Ascending aorta (tissue), 2 donors: Measurements from ENCODE around the gene TARS1. TPM values are rescaled to one million over a fixed set of nuclear protein-coding genes. Genes with fewer than 3 reads are reported as not detected.

ENCODE experiments used
- DNase-seq, 2 donors: peaks; one replicate each; pipeline ENCODE4 v3.0.0-alpha.2; 2019; ENCODE audit warnings: low spot score in 2 of 2
- H3K27ac ChIP-seq, 2 donors: fragments of 200-600 bp; sonication (generic); one replicate each; pipeline ENCODE4 v1.5.1; 2016 to 2017; ENCODE audit warnings: mild to moderate bottlenecking in 1 of 2
- H3K27me3 ChIP-seq: fragments of 200-600 bp; sonication (generic); one replicate; pipeline ENCODE4 v1.5.1; 2017
- H3K36me3 ChIP-seq, 2 donors: fragments of 200-600 bp; sonication (generic); one replicate each; pipeline ENCODE4 v1.5.1; 2016
- H3K4me1 ChIP-seq, 2 donors: fragments of 200-600 bp; sonication (generic); one replicate each; pipeline ENCODE4 v1.5.1; 2016 to 2017; ENCODE audit warnings: mild to moderate bottlenecking in 1 of 2
- H3K4me3 ChIP-seq, 2 donors: fragments of 200-600 bp; sonication (generic); one replicate each; pipeline ENCODE4 v1.5.1; 2016 to 2017; ENCODE audit warnings: mild to moderate bottlenecking in 1 of 2
- H3K9me3 ChIP-seq, 2 donors: fragments of 200-600 bp; sonication (generic); one replicate each; pipeline ENCODE4 v1.5.1; 2016
- intact Hi-C: fragments of 100-400 bp; cut with DNase I; formaldehyde crosslinking; loops from one replicate; pipeline ENCODE4 v1.15.1; 2023
- total RNA-seq: library from RNA; depleted of rRNA; stranded (reverse); fragments of >200 nt; gene quantifications from one replicate; pipeline ENCODE4 v1.1.0, GENCODE V29; 2016
- TF ChIP-seq, protein P1 (sequence below), 3 experiments: fragments of 200-600 bp in 2 of 3; fragments of 450-650 bp in 1 of 3; sonication (generic) in 2 of 3; IDR thresholded peaks; one replicate each; pipeline ENCODE4 v1.5.1; 2016 to 2019; ENCODE audit warnings: antibody characterized with exemption in 3 of 3, mild to moderate bottlenecking in 1 of 3, moderate library complexity in 1 of 3

The TARS1 gene
- total RNA-seq, 1 donor from 2014 or later, result 60.5 TPM

DNA sequence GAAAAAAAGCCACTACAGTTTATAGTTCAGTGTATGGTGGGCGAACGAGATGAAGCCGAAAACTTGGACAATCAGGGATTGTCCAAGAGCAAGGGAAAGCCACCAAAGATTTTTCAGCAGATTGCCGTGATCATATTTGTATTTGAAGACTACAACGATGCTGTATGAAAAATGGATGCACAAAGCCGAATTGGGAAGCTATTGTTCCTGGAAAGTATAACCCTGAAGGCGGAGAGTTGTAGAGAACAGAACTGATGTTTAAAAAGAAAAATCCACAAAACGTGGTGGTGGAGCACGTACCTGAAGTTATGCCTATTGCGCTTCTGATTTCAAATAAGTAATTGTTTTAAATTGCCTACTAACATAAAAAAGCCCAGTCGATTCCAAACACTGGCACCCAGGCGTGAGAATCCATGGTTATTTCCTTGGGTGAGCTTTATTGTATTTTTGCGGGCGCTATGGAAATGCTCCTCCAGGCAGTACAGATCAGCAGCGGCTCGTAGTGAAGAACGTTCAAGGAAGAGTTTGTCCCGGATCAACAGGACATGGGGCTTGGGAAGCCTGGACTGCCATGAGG is 772 bp upstream of the TARS1 start:
- TF ChIP-seq, protein P1, sequence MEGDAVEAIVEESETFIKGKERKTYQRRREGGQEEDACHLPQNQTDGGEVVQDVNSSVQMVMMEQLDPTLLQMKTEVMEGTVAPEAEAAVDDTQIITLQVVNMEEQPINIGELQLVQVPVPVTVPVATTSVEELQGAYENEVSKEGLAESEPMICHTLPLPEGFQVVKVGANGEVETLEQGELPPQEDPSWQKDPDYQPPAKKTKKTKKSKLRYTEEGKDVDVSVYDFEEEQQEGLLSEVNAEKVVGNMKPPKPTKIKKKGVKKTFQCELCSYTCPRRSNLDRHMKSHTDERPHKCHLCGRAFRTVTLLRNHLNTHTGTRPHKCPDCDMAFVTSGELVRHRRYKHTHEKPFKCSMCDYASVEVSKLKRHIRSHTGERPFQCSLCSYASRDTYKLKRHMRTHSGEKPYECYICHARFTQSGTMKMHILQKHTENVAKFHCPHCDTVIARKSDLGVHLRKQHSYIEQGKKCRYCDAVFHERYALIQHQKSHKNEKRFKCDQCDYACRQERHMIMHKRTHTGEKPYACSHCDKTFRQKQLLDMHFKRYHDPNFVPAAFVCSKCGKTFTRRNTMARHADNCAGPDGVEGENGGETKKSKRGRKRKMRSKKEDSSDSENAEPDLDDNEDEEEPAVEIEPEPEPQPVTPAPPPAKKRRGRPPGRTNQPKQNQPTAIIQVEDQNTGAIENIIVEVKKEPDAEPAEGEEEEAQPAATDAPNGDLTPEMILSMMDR (IDR thresholded peaks at IDR 0.05), result no peak
- Histone ChIP-seq H3K27me3 (no peaks in the 10 kb centered on the region), H3K36me3 (peaks cover under 1 to 4% of the 10 kb centered on the region in 2 donors), H3K9me3 (no peaks in the 10 kb centered on the region), H3K4me1 (peaks cover 7 to 11% of the 10 kb centered on the region in 2 donors), H3K27ac (peak overlapping the region; percentile 91 to 93), H3K4me3 (peak overlapping the region; percentile 69 to 78)
- intact Hi-C loops, result loop anchor here (2.0 to 10.0 kb wide), 8 partner anchors 97 to 1489 kb away; partner anchors contain the start of genes ADAMTS12, AMACR, DNAJC21 and MTMR12
- no peak for DNase-seq

DNA sequence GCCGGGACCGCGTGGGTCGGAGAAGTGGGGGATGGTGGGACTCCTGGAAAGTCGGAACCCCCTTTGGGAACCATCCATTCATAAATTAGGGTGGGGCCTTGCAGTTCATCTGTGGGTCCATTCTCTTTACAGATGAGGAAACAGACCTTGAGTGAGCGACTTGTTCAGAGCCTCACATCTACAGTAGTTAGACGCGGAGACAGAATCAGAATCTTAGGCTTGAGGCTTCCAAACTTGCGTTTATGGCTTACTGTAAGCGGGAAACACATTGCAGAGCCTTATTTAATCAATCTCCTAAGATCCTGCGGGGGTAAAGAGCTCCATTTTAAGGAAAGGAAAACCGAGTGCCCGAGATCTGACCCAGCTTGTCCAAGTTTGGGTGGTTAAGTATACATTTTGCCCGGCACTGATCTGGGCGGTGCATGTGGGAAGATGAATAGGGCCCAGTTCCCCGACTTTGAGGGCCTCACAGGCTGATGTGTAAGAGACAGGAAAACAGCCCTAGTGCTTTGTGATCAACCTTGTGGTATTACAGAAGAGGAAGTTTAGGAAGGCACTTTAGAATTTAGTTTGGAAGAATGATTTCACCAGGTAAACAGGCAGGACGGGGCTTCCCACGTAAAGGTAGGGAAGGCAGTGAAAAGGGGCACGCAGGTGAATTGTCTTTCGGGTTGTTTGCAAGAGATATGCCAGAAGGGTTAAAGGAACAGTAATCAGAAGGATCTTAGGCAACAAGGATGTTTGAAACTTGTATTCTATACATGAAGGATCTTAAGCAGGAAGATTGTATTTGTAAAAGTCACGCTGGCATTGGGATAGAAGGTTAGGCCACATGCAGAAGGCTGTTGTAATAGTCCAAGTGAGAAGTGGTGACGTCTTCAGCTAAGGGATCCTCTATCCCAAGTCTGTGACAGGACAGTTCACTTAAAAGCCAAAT is 744 bp downstream of the TARS1 start:
- peak overlapping the region; percentile 91 to 93 for H3K27ac ChIP-seq
- TF ChIP-seq, protein P1 (IDR thresholded peaks at IDR 0.05), result no peak
- peak overlapping the region; percentile 78 to 92 for H3K4me3 ChIP-seq
- DNase-seq, result no peak
- peaks cover 7 to 11% of the 10 kb centered on the region in 2 donors for H3K4me1 ChIP-seq
- no peaks in the 10 kb centered on the region for H3K27me3 ChIP-seq
- peaks cover 13 to 15% of the 10 kb centered on the region in 2 donors for H3K36me3 ChIP-seq
- intact Hi-C loops, result loop anchor here (2.0 to 5.0 kb wide), 7 partner anchors 99 to 1487 kb away; partner anchors contain the start of genes ADAMTS12, AMACR, DNAJC21 and MTMR12
- no peaks in the 10 kb centered on the region for H3K9me3 ChIP-seq

DNA sequence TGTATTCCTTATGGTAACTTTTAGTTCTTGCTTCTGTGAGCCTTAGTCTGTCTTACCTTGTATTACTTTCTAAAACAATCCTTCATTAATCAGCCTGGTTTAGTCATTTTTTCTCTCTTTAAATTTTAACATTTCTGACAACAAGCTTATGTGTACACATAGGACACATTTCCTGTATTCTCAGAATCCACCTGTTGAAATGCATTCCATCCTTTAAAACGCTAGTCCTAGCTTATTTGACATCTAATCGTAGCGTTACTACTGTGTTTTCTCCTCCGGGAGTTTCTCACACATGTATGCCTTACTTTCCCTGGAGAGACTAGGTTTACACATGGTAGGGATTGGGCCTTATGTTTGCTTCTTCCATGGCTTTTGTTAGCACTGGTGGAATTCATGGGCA is 3.8 kb downstream of the TARS1 start:
- Histone ChIP-seq H3K9me3 (no peaks in the 10 kb centered on the region), H3K27me3 (no peaks in the 10 kb centered on the region), H3K4me1 (peaks cover 4 to 11% of the 10 kb centered on the region in 2 donors), H3K27ac (no peak overlapping the region), H3K4me3 (no peak overlapping the region), H3K36me3 (peaks cover 23 to 28% of the 10 kb centered on the region in 2 donors)
- TF ChIP-seq, protein P1 (IDR thresholded peaks at IDR 0.05), result no peak
- no peak for DNase-seq
- intact Hi-C loops, result loop anchor here (5.0 kb wide), 3 partner anchors 563 to 1132 kb away; partner anchors contain the start of genes AMACR, MTMR12 and SUB1

DNA sequence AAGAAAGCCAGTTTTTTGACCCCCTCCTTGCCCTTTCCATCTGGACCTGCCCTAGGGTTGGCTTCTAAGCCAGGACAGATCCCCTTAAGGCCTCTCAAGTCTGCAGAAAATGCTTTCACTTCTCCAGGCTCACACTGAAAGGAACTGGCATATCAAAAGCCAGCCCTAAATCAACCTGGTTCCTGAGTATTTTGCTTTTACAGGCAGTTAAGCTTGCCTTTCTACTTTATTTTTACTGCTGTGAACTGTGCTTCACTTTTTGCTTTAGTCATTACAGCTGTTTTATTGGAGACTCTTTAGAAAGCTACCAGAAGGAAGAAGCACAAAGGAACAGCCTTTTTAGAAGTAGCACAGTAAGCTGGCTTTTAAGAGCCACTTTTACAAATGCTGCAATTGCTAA is 5.0 kb downstream of the TARS1 start:
- H3K36me3 ChIP-seq, result peaks cover 28 to 39% of the 10 kb centered on the region in 2 donors
- DNase-seq, result no peak

DNA sequence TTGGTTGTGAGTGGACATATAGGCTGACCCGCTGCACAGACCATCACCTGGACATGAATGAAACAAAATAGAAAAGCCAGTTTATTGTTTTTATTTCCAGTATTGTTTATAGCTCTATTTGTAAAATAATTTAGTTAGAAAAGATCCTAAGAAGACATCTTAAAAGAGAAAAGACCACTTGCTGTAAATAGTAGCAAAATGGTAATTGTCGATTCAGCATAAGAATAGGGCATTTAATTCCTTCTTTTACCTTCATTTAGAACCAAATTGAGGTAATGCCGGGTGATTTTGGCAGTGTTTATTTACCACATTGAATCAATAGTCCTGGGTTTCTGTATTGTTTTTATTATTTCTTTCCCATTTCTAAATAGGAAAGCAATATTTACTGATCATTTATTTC is 7.4 kb downstream of the TARS1 start:
- H3K27me3 ChIP-seq, result no peaks in the 10 kb centered on the region
- no peak overlapping the region for H3K27ac ChIP-seq
- no peaks in the 10 kb centered on the region for H3K9me3 ChIP-seq
- H3K4me3 ChIP-seq, result no peak overlapping the region
- DNase-seq, result no peak
- peaks cover 0 to 6% of the 10 kb centered on the region in 2 donors for H3K4me1 ChIP-seq
- intact Hi-C loops, result no loop called here
- TF ChIP-seq, protein P1 (IDR thresholded peaks at IDR 0.05), result no peak
- H3K36me3 ChIP-seq, result peaks cover 38 to 54% of the 10 kb centered on the region in 2 donors

More for the DNA sequence above, 5.0 kb downstream of the TARS1 start:
- Histone ChIP-seq H3K27me3 (no peaks in the 10 kb centered on the region), H3K4me1 (peaks cover 2 to 11% of the 10 kb centered on the region in 2 donors), H3K27ac (no peak overlapping the region), H3K9me3 (no peaks in the 10 kb centered on the region), H3K4me3 (no peak overlapping the region)
- TF ChIP-seq, protein P1 (IDR thresholded peaks at IDR 0.05), result no peak
- intact Hi-C loops, result no loop called here
